ENCODE results near the gene KSR2.

KSR2 gene

GRCh38 chr12:117476341-117476740, 492.4 kb downstream of the KSR2 start:
- Histone ChIP-seq H3K4me3 (no peak overlapping the region), H3K27ac (no peak overlapping the region), H3K9ac (ENCODE audit: insufficient read length) (no peak overlapping the region), H3K9me3 (ENCODE audit: low read depth, low read length) (no peaks in the 10 kb centered on the region), H3K36me3 (ENCODE audit: insufficient read depth, low read length) (no peaks in the 10 kb centered on the region)
- no peak for DNase-seq (ENCODE audit: low read depth, low spot score)
- no peak for TF ChIP-seq EZH2 (IDR thresholded peaks at IDR 0.05)
- no peak for TF ChIP-seq POLR2AphosphoS5 (IDR thresholded peaks at IDR 0.05; ENCODE audit: borderline replicate concordance, low read depth, low read length)
- no peak for TF ChIP-seq FOXP2 (optimal IDR thresholded peaks at IDR 0.05; ENCODE audit: control extremely low read depth, extremely low read length, insufficient read depth)

- Histone ChIP-seq H3K27ac (no peak overlapping the region), H3K4me3 (no peak overlapping the region), H3K9ac (ENCODE audit: insufficient read length) (no peak overlapping the region), H3K36me3 (ENCODE audit: insufficient read depth, low read length) (no peaks in the 10 kb centered on the region), H3K9me3 (ENCODE audit: low read depth, low read length) (no peaks in the 10 kb centered on the region)
- no peak for DNase-seq (ENCODE audit: low read depth, low spot score)
- TF ChIP-seq FOXP2 (optimal IDR thresholded peaks at IDR 0.05; ENCODE audit: control extremely low read depth, extremely low read length, insufficient read depth) = no peak
- no peak for TF ChIP-seq POLR2AphosphoS5 (IDR thresholded peaks at IDR 0.05; ENCODE audit: borderline replicate concordance, low read depth, low read length)
- TF ChIP-seq EZH2 (IDR thresholded peaks at IDR 0.05) = no peak
Observed at GRCh38 chr12:117473856-117474255, 494.9 kb downstream of the KSR2 start.

- Histone ChIP-seq H3K36me3 (ENCODE audit: insufficient read depth, low read length) (no peaks in the 10 kb centered on the region), H3K4me3 (no peak overlapping the region), H3K9ac (ENCODE audit: insufficient read length) (no peak overlapping the region), H3K27ac (no peak overlapping the region), H3K9me3 (ENCODE audit: low read depth, low read length) (no peaks in the 10 kb centered on the region)
- no peak for TF ChIP-seq FOXP2 (optimal IDR thresholded peaks at IDR 0.05; ENCODE audit: control extremely low read depth, extremely low read length, insufficient read depth)
- TF ChIP-seq EZH2 (IDR thresholded peaks at IDR 0.05) = no peak
- TF ChIP-seq POLR2AphosphoS5 (IDR thresholded peaks at IDR 0.05; ENCODE audit: borderline replicate concordance, low read depth, low read length) = no peak
- no peak for DNase-seq (ENCODE audit: low read depth, low spot score)
Observed at GRCh38 chr12:117472983-117473382, 495.8 kb downstream of the KSR2 start.

GRCh38 chr12:117470804-117471203, 498.0 kb downstream of the KSR2 start:
- Histone ChIP-seq H3K9me3 (ENCODE audit: low read depth, low read length) (no peaks in the 10 kb centered on the region), H3K9ac (ENCODE audit: insufficient read length) (no peak overlapping the region), H3K36me3 (ENCODE audit: insufficient read depth, low read length) (no peaks in the 10 kb centered on the region), H3K4me3 (no peak overlapping the region), H3K27ac (no peak overlapping the region)
- DNase-seq (ENCODE audit: low read depth, low spot score) = no peak
- TF ChIP-seq FOXP2 (optimal IDR thresholded peaks at IDR 0.05; ENCODE audit: control extremely low read depth, extremely low read length, insufficient read depth) (no peak), EZH2 (IDR thresholded peaks at IDR 0.05) (no peak), POLR2AphosphoS5 (IDR thresholded peaks at IDR 0.05; ENCODE audit: borderline replicate concordance, low read depth, low read length) (no peak)

GRCh38 chr12:117469883-117470483, 498.8 kb downstream of the KSR2 start:
- no peak for DNase-seq (ENCODE audit: low read depth, low spot score)
- Histone ChIP-seq H3K36me3 (ENCODE audit: insufficient read depth, low read length) (no peaks in the 10 kb centered on the region), H3K9me3 (ENCODE audit: low read depth, low read length) (no peaks in the 10 kb centered on the region)

GRCh38 chr12:117468016-117468415, 500.8 kb downstream of the KSR2 start:
- no peak for DNase-seq (ENCODE audit: low read depth, low spot score)
- TF ChIP-seq POLR2AphosphoS5 (IDR thresholded peaks at IDR 0.05; ENCODE audit: borderline replicate concordance, low read depth, low read length) = no peak
- no peak for TF ChIP-seq EZH2 (IDR thresholded peaks at IDR 0.05)
- no peak for TF ChIP-seq FOXP2 (optimal IDR thresholded peaks at IDR 0.05; ENCODE audit: control extremely low read depth, extremely low read length, insufficient read depth)
- Histone ChIP-seq H3K4me3 (no peak overlapping the region), H3K9ac (ENCODE audit: insufficient read length) (no peak overlapping the region), H3K27ac (no peak overlapping the region), H3K36me3 (ENCODE audit: insufficient read depth, low read length) (no peaks in the 10 kb centered on the region), H3K9me3 (ENCODE audit: low read depth, low read length) (no peaks in the 10 kb centered on the region)

More at GRCh38 chr12:117469883-117470483, 498.8 kb downstream of the KSR2 start:
- Histone ChIP-seq H3K4me3 (no peak overlapping the region), H3K9ac (ENCODE audit: insufficient read length) (no peak overlapping the region), H3K27ac (no peak overlapping the region)
- TF ChIP-seq POLR2AphosphoS5 (IDR thresholded peaks at IDR 0.05; ENCODE audit: borderline replicate concordance, low read depth, low read length) (no peak), EZH2 (IDR thresholded peaks at IDR 0.05) (no peak), FOXP2 (optimal IDR thresholded peaks at IDR 0.05; ENCODE audit: control extremely low read depth, extremely low read length, insufficient read depth) (no peak)

GRCh38 chr12:117467588-117467987, 501.2 kb downstream of the KSR2 start:
- no peak for DNase-seq (ENCODE audit: low read depth, low spot score)
- no peaks in the 10 kb centered on the region for H3K9me3 ChIP-seq (ENCODE audit: low read depth, low read length)
- no peak overlapping the region for H3K9ac ChIP-seq (ENCODE audit: insufficient read length)
- TF ChIP-seq FOXP2 (optimal IDR thresholded peaks at IDR 0.05; ENCODE audit: control extremely low read depth, extremely low read length, insufficient read depth) = no peak
- TF ChIP-seq POLR2AphosphoS5 (IDR thresholded peaks at IDR 0.05; ENCODE audit: borderline replicate concordance, low read depth, low read length) = no peak
- TF ChIP-seq EZH2 (IDR thresholded peaks at IDR 0.05) = no peak
- H3K36me3 ChIP-seq (ENCODE audit: insufficient read depth, low read length) = no peaks in the 10 kb centered on the region
- no peak overlapping the region for H3K4me3 ChIP-seq
- H3K27ac ChIP-seq = no peak overlapping the region

- Histone ChIP-seq H3K9ac (ENCODE audit: insufficient read length) (no peak overlapping the region), H3K27ac (no peak overlapping the region), H3K9me3 (ENCODE audit: low read depth, low read length) (no peaks in the 10 kb centered on the region), H3K4me3 (no peak overlapping the region), H3K36me3 (ENCODE audit: insufficient read depth, low read length) (no peaks in the 10 kb centered on the region)
- DNase-seq (ENCODE audit: low read depth, low spot score) = no peak
- TF ChIP-seq EZH2 (IDR thresholded peaks at IDR 0.05) = no peak
- no peak for TF ChIP-seq POLR2AphosphoS5 (IDR thresholded peaks at IDR 0.05; ENCODE audit: borderline replicate concordance, low read depth, low read length)
- TF ChIP-seq FOXP2 (optimal IDR thresholded peaks at IDR 0.05; ENCODE audit: control extremely low read depth, extremely low read length, insufficient read depth) = no peak
Observed at GRCh38 chr12:117466677-117467362, 502.0 kb downstream of the KSR2 start.

Measured in SK-N-MC (cell line).